H9 (cell line): ENCODE data around the gene TGM3. TPM values are rescaled to one million over a fixed set of nuclear protein-coding genes. Genes with fewer than 3 reads are reported as not detected.

ENCODE experiments used
- DNase-seq: peaks from one replicate; pipeline ENCODE4 v3.0.0-alpha.2; 2017
- H2AFZ ChIP-seq: one replicate; pipeline ENCODE4 v1.6.1; 2013; ENCODE audit warnings: mild to moderate bottlenecking, low read length, control low read depth, moderate library complexity
- H2AK5ac ChIP-seq: 2 replicates; pipeline ENCODE4 v1.6.1; 2013; ENCODE audit warnings: low read length, control low read depth, mixed read lengths; ENCODE audit not compliant: insufficient read length
- H2BK120ac ChIP-seq: one replicate; pipeline ENCODE4 v1.6.1; 2013; ENCODE audit warnings: low read depth, mild to moderate bottlenecking, low read length, control low read depth, inconsistent platforms; ENCODE audit not compliant: poor library complexity, severe bottlenecking
- H2BK12ac ChIP-seq: 2 replicates; pipeline ENCODE4 v1.6.1; 2013; ENCODE audit warnings: low read length, control low read depth, mixed read lengths, low read depth; ENCODE audit not compliant: insufficient read length
- H2BK15ac ChIP-seq: 2 replicates; pipeline ENCODE4 v1.6.1; 2013; ENCODE audit warnings: low read depth, low read length, control low read depth
- H2BK20ac ChIP-seq: one replicate; pipeline ENCODE4 v1.6.1; 2013; ENCODE audit warnings: low read depth, mild to moderate bottlenecking, low read length, control low read depth, inconsistent platforms; ENCODE audit not compliant: poor library complexity, severe bottlenecking
- H2BK5ac ChIP-seq: 2 replicates; pipeline ENCODE4 v1.6.1; 2013; ENCODE audit warnings: low read length, control low read depth, mixed read lengths; ENCODE audit not compliant: insufficient read length
- H3K14ac ChIP-seq: 2 replicates; pipeline ENCODE4 v1.6.1; 2013; ENCODE audit warnings: low read length, control low read depth; ENCODE audit not compliant: insufficient read depth
- H3K18ac ChIP-seq: 2 replicates; pipeline ENCODE4 v1.6.1; 2013; ENCODE audit warnings: low read depth, mild to moderate bottlenecking, mixed read lengths, low read length, control low read depth; ENCODE audit not compliant: insufficient read length
- H3K23ac ChIP-seq: 2 replicates; pipeline ENCODE4 v1.6.1; 2013; ENCODE audit warnings: low read length, control low read depth, mixed read lengths, low read depth; ENCODE audit not compliant: insufficient read length
- H3K23me2 ChIP-seq: 2 replicates; pipeline ENCODE4 v1.6.1; 2013; ENCODE audit warnings: low read depth, mild to moderate bottlenecking, mixed read lengths, low read length, control low read depth; ENCODE audit not compliant: insufficient read length, poor library complexity, severe bottlenecking
- H3K27ac ChIP-seq: 2 replicates; pipeline ENCODE4 v1.5.1; 2013; ENCODE audit warnings: low read length, control low read depth, mixed read lengths, low read depth; ENCODE audit not compliant: insufficient read length
- H3K27me3 ChIP-seq: 2 replicates; pipeline ENCODE4 v1.6.1; 2013; ENCODE audit warnings: low read length, control low read depth, inconsistent platforms; ENCODE audit not compliant: insufficient read depth
- H3K4ac ChIP-seq: 2 replicates; pipeline ENCODE4 v1.6.1; 2013; ENCODE audit warnings: low read depth, mild to moderate bottlenecking, control low read depth, inconsistent platforms, low read length, moderate library complexity
- H3K4me1 ChIP-seq: 2 replicates; pipeline ENCODE4 v1.6.1; 2013; ENCODE audit warnings: low read length, control low read depth, inconsistent platforms; ENCODE audit not compliant: insufficient read depth
- H3K4me2 ChIP-seq: 2 replicates; pipeline ENCODE4 v1.6.1; 2013; ENCODE audit warnings: low read length, control low read depth, mixed read lengths; ENCODE audit not compliant: insufficient read length, insufficient read depth
- H3K56ac ChIP-seq: 2 replicates; pipeline ENCODE4 v1.6.1; 2013; ENCODE audit warnings: low read depth, mild to moderate bottlenecking, mixed read lengths, low read length, control low read depth; ENCODE audit not compliant: insufficient read length
- H3K79me1 ChIP-seq: 2 replicates; pipeline ENCODE4 v1.6.1; 2013; ENCODE audit warnings: low read depth, mild to moderate bottlenecking, moderate library complexity, low read length, control low read depth, inconsistent platforms; ENCODE audit not compliant: insufficient read depth, poor library complexity, severe bottlenecking
- H3K79me2 ChIP-seq: 2 replicates; pipeline ENCODE4 v1.6.1; 2013; ENCODE audit warnings: low read length, control low read depth, inconsistent platforms; ENCODE audit not compliant: insufficient read depth
- H3K9ac ChIP-seq: 2 replicates; pipeline ENCODE4 v1.6.1; 2013; ENCODE audit warnings: low read length, control low read depth, mixed read lengths; ENCODE audit not compliant: insufficient read length; ENCODE audit errors: extremely low read depth
- H3K9me3 ChIP-seq: one replicate; pipeline ENCODE4 v1.6.1; 2013; ENCODE audit warnings: low read depth, low read length, inconsistent platforms; ENCODE audit not compliant: control insufficient read depth
- H3T11ph ChIP-seq: one replicate; pipeline ENCODE4 v1.6.1; 2013; ENCODE audit warnings: mild to moderate bottlenecking, low read length, control low read depth, inconsistent platforms
- H4K20me1 ChIP-seq: one replicate; pipeline ENCODE4 v1.6.1; 2013; ENCODE audit not compliant: control insufficient read depth, insufficient read length, insufficient read depth
- H4K5ac ChIP-seq: 2 replicates; pipeline ENCODE4 v1.6.1; 2013; ENCODE audit warnings: low read depth, mild to moderate bottlenecking, mixed read lengths, low read length, control low read depth; ENCODE audit not compliant: insufficient read length
- H4K8ac ChIP-seq: replicated peaks from 2 replicates; pipeline ENCODE4 v1.6.1; 2013; ENCODE audit warnings: low read length, control low read depth, mixed read lengths, low read depth; ENCODE audit not compliant: insufficient read length
- H4K91ac ChIP-seq: 2 replicates; pipeline ENCODE4 v1.6.1; 2013; ENCODE audit warnings: low read depth, mild to moderate bottlenecking, moderate library complexity, mixed read lengths, low read length, control low read depth; ENCODE audit not compliant: insufficient read length
- H3K27ac Mint-ChIP-seq, 3 experiments: 2 replicates in 2 of 3; 3 replicates in 1 of 3; pipeline ENCODE4 v1.8.0; 2020 to 2021; ENCODE audit warnings: mixed read lengths in 3 of 3, mild to moderate bottlenecking in 1 of 3, moderate library complexity in 1 of 3
- H3K27me3 Mint-ChIP-seq: 2 replicates; pipeline ENCODE4 v1.8.0; 2021; ENCODE audit warnings: low read depth, mild to moderate bottlenecking, moderate library complexity, mixed read lengths
- H3K36me3 Mint-ChIP-seq, 3 experiments: 2 replicates in 2 of 3; 3 replicates in 1 of 3; pipeline ENCODE4 v1.8.0; 2020 to 2021; ENCODE audit warnings: low read depth in 3 of 3, mixed read lengths in 3 of 3; ENCODE audit not compliant: insufficient read depth in 1 of 3
- H3K4me1 Mint-ChIP-seq, 2 experiments: 2 replicates each; pipeline ENCODE4 v1.8.0; 2020; ENCODE audit warnings: mixed read lengths in 2 of 2
- H3K4me3 Mint-ChIP-seq, 2 experiments: 2 replicates in 1 of 2; 3 replicates in 1 of 2; pipeline ENCODE4 v1.8.0; 2020 to 2021; ENCODE audit warnings: mild to moderate bottlenecking in 2 of 2, mixed read lengths in 2 of 2, moderate library complexity in 1 of 2
- H3K9me3 Mint-ChIP-seq, 2 experiments: 2 replicates in 1 of 2; 3 replicates in 1 of 2; pipeline ENCODE4 v1.8.0; 2020; ENCODE audit warnings: mild to moderate bottlenecking in 2 of 2, mixed read lengths in 2 of 2, moderate library complexity in 1 of 2
- CTCF ChIP-seq: fragments of 200-600 bp; sonication (generic); conservative IDR thresholded peaks from 3 replicates; pipeline ENCODE4 v1.8.0; 2021; ENCODE audit warnings: antibody characterized with exemption, mild to moderate bottlenecking
- WGBS: extraction: QIAGEN DNeasy Blood & Tissue Kit; methylation state at CpG from one replicate; pipeline ENCODE4 v1.1.7; 2013; ENCODE audit warnings: missing lambda C conversion rate, low lambda C conversion rate, mixed read lengths; ENCODE audit not compliant: insufficient read length; ENCODE audit errors: extremely low coverage; 5-methylcytosine and 5-hydroxymethylcytosine counted together
- total RNA-seq: library from RNA; stranded (reverse); gene quantifications from 2 replicates; pipeline ENCODE4 v1.2.1, GENCODE V29; 2021

Gene TGM3
- total RNA-seq, 1 experiment from 2014 or later = not detected

- Histone ChIP-seq H3K18ac (no peak overlapping the region), H3K23me2 (no peaks in the 10 kb centered on the region), H3K4me1 (peaks cover 8% of the 10 kb centered on the region; the same call in 1 of the 2 replicates), H4K8ac (no peak overlapping the region), H3K9ac (no peak overlapping the region), H2BK15ac (no peak overlapping the region), H3T11ph (no peak overlapping the region), H3K9me3 (no peaks in the 10 kb centered on the region), H3K4me2 (no peak overlapping the region), H2BK20ac (no peak overlapping the region), H4K5ac (no peak overlapping the region), H4K91ac (no peak overlapping the region), H2BK120ac (no peak overlapping the region), H2BK12ac (no peak overlapping the region), H3K27me3 (no peaks in the 10 kb centered on the region), H3K56ac (no peak overlapping the region), H3K79me1 (no peaks in the 10 kb centered on the region), H4K20me1 (no peaks in the 10 kb centered on the region), H3K4ac (no peak overlapping the region), H2BK5ac (no peak overlapping the region), H3K23ac (no peak overlapping the region), H2AK5ac (no peak overlapping the region), H3K27ac (no peak overlapping the region), H2AFZ (no peak overlapping the region), H3K14ac (no peak overlapping the region), H3K79me2 (no peaks in the 10 kb centered on the region)
- H3K36me3 Mint-ChIP-seq = no peaks in the 10 kb centered on the region
- H3K4me1 Mint-ChIP-seq = peaks cover 15 to 18% of the 10 kb centered on the region in 2 experiments
- no peak for DNase-seq
- H3K27ac Mint-ChIP-seq = no peak overlapping the region; a peak in 1 of 7 replicates
- no CpG with 5 or more reads among the region's 7 CpGs for WGBS
- no peak overlapping the region for H3K4me3 Mint-ChIP-seq
- H3K9me3 Mint-ChIP-seq = no peaks in the 10 kb centered on the region
- no peak for TF ChIP-seq CTCF
- H3K27me3 Mint-ChIP-seq = peaks cover 2% of the 10 kb centered on the region; the same call in 1 of the 2 replicates
Observed at GRCh38 chr20:2378893-2379292, 83.1 kb downstream of the TGM3 start.
